HG03460 (cell line): ENCODE measurements around the gene APBA2.

ENCODE experiments used
- ATAC-seq: cut with Tn5 transposase; IDR thresholded peaks from one replicate; pipeline ENCODE4 v1.9.1; 2021; ENCODE audit not compliant: unreplicated experiment

The APBA2 gene

DNA sequence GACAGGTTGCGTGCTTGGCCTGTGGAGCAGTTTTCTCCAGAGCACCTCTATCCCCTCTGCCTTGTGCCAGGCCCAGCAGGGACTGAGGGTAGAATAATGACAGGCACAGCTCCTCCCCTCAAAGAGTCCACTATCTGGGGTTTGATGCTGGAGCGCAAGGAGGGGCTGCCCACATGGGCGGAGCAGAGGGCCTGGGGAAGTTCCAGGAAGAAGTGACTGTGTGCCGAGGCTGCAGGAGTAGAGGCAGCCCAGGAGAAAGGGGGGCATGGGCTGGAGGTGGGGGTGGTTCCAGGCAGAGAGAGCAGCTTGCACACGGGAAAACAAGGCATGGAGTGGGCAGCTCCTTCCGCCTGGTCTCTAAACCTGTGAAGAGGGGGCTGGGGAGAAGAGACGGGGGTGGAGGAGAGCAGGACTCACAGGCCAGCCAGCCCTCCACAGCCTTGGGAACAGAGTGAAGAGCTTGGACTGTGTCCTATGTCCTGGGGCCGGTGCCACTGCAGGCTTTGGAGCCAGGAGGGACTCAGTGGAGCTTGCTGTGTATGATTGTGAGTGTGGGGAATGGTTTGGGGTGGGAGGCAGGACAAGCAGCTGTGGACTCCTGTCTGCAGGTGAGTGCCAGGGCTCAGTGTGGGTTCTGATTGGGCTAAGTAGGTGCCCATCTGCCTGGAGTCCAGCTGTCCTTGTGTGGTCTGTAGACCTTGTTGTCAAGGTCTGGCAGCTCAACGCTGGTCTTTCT is 48.1 kb downstream of the APBA2 start:
- no peak for ATAC-seq

DNA sequence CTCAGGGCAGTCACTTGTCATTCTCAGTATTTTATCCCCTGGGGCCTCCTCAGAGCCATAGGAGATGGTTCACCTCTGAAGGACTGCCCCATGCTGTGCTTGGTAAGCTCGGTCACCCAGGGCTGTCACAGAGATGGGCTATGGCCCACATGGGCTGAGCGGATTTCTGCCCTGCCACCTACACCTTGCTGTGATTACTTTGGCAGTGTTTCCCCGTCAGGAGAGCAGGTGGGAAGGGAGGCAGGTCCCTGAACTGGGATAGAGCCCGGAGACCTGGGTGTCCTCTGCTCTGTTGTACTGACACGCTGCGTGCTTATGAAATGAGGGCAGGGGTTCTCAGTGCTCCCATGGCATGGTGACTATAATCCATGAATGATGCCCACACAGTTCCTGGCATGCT is 48.9 kb downstream of the APBA2 start:
- ATAC-seq = no peak

DNA sequence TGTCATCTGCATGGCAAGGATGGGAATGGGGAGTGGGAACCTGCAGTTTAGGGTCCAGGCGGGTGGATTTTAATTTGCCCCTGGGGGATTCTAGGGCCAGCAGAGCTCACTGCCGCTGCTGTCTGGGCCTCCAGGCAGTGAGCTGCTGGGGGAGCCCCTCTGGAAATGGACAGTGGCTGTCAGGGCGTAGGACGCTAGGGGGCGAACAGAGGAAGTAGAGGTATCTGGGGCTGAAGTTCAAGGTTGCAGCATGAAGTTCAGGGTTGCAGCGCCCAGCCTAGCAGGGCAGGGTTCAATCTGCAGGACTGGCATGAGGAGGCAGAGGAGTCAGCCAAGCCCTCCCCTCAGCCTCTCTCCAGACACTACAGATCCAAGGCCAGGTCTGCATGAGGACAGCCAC is 49.5 kb downstream of the APBA2 start:
- no peak for ATAC-seq

DNA sequence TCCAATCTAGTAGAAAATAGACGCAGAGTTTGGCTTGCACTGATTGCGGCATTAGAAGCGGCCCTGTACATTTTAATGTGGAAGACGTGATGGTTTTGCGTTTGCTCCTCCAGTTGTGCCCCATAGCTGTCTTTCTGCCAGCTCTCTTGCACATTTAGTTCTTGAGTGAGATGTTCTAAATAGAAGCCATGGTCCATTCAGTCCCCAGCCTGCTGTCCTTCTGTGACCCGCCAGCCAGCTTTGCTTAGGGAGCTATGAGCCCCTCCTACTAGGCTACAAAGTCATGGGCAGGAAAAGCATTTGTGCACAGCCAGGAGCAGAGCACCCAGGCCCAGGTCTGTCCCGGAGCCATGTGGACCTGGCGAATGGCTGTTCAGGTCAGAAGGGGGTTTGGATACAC is 50.3 kb downstream of the APBA2 start:
- no peak for ATAC-seq

DNA sequence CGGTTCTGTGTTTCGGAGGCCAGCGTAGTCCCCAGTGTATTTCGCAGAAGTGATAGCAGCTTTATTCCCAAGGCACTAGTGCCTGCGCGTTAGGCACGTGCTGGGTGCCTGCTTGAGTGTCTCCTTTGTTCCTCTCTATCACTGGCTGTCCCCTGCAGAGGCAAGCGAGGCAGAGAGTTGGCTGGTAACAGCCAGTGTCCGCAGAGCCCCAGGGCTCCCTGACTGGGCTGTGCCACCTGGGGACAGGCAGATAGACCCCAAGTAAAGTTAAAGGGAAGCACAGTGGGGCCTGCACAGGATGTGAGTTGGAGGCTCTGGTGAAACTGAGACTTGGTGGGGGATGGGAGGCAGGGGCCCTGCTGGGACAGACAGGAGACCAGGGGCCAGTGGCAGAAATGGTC is 50.7 kb downstream of the APBA2 start:
- ATAC-seq = no peak

GRCh38 chr15:28937271-28937670 is 51.5 kb downstream of the APBA2 start:
- ATAC-seq = no peak

DNA sequence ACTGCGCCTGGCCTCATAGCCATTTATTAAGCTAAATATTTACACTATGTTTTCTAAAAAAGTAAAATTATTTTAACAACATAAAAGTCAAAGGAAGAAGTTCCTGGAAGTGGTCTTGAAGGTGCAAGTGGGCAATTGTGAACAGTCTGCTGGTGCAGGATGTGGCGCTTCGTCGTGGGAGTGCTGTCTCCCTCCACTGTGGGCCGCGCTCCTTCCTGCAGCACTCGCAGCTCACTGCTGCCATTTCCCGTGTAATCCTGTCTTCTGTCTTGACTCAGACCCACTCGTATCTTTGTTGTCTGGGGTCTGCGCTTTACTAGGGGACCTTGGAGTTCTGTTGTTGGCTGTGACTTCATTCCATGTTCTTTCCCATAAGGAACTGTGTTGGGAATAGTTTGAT is 56.3 kb downstream of the APBA2 start:
- no peak for ATAC-seq

DNA sequence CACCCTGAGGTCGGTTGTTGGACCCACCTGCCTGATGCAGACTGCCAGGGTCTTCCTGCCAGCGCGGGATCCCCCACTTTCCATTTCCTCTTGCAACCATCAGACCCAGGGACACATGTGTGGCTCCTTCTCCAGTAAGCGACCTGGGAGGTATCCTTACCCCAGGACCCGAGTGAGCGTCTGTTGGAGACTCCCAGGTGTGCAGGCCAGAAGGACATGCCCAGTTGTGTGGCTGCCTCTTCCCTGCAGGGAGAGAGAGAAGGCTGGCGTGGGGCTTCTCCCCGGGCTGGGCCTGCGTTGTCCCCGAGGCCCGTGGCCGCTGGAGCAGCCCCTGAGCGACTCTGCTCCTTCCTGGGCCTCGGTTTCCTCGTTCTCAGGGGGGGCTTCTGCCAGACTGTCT is 56.8 kb downstream of the APBA2 start:
- ATAC-seq = no peak

- no peak for ATAC-seq
These were observed 57.4 kb downstream of the APBA2 start for GRCh38 chr15:28943146-28943545.

DNA sequence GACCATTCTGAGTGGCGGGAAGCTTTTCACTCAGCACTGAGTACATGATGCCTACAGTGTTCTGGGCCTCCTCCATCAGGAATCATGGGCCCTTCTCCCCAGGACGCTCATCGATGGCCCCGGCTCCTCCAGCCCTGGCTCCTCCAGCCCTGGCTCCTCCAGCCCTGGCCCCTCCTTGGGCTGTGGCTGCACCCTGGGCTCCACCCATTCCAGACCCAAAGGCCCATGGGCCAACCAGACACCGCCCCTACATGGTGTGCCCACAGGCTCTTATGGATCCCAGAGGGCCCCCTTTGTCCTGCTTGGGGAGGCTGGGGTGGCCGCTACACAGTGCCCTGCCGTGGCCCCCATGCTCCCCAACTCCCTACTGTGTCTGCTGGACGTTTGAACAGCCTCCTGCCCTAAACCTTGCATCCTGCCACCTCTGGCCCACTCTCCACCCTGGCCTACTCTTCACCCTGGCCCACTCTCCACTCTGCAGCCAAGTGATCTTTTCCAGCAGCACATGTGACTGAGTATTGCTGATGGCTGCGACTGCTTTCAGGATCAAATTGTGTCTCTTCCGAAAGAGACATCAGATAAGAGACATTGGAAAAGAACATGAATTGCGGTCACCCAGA is 57.9 kb downstream of the APBA2 start:
- ATAC-seq = no peak

GRCh38 chr15:28944286-28944685 is 58.5 kb downstream of the APBA2 start:
- no peak for ATAC-seq

DNA sequence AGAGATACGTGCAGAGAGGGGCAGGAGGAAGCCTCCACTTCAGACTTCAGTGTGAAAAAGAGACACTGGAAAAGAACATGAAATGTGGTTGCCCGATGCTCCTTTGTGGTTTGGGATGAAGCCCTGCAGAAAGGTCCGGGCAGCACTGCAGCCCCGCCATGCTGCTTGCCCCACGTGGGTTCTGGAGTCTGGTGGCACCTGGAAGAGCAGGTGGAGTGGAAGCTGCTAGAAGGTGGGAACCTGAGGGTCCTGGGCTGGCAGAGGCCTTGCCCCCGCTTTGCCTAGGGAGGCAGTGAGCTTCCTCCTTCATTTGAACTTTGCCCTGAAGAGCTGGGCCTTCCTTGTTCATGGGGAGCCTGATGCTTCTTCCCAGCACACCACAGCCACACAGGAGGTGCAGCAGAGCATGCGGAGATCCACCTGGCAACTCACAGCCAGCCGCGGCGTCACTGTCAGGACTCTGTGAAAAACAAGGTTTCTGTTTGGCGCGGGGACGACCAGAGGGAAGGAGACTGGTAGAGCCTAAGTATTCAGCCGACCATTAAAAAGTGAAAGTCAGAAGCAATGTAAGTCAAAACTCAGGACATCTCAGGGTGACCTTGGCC is 59.0 kb downstream of the APBA2 start:
- ATAC-seq = no peak

- no peak for ATAC-seq
These were observed 60.0 kb downstream of the APBA2 start for GRCh38 chr15:28945626-28946230.

DNA sequence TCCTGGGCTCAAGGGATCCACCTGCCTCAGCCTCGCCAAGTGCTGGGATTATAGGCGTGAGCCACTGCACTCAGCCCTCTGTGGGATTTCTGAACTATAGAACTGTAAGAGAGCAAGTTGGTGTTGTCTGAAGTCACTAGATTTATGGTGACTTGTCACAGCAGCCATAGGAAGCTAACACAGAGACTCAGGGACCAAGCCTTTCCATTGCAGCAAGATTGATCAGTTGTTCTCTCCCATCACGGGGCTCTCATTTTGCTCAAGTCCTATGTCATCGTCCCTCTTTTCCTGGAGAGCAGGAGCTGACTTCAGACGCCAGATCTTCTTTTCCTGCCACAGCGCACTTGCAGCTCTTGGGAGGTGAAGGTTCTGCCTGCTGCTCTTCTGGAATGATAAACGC is 61.0 kb downstream of the APBA2 start:
- no peak for ATAC-seq

DNA sequence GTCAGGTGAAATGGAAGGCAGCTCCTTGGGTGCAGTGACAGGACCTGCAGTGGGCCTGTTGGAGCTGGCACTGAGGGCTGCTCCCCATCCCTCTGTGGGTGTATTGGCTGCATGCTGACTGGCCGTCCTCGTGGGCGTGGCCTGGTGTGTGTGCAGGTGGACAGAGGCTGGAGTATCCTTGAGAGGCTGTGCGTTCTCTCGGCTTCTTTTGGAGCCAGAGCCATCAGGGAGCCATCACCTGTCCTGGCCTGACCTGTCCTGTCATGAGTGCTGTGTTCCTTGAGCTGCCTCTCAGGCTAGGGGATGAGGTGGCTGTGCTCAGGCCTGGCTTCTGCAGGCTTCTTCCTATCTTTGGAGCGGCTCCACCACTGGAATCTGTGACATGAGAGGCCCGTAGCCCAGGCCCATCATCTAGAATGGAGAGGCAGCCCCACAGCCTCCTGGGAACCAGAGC is 61.5 kb downstream of the APBA2 start:
- ATAC-seq = no peak

DNA sequence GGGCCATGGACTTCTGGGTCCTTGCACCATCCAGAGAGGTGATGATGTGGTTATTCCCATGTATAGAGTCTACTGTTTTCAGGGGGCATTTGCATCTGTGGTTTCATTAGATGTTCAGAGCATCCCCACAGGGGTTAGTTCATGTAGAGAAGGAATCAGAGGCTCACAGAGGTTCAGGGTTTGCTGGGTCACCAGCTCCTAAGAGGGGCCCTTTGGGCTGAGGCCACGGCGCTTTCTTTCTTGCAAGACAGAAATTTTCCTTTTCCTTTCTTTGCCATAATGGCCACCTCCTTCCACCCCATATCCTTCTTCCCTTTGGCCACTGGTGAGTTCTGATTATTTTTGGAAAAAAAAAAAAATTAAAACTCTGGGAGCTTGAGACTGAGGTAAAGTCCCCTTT is 62.3 kb downstream of the APBA2 start:
- ATAC-seq = no peak

DNA sequence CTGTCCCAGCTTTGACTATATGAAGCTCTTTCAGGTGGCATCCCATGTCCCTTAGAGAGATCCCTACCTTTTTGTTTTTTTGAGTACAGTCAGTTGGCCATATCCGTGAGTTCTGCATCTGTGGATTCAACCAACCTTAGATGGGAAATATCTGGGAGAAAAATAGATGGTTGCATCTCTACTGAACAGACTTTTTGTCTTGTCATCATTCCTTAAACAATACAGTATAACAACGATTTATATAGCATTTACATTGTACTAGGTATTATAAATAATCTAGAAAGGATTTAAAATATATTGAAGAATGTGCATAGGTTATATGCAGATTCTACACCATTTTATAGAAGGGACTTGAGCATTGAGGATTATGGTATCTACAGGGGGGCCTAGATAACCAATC is 65.1 kb downstream of the APBA2 start:
- ATAC-seq = no peak

- no peak for ATAC-seq
These were observed 67.1 kb downstream of the APBA2 start for GRCh38 chr15:28952666-28953491.

GRCh38 chr15:28953573-28954195 is 67.9 kb downstream of the APBA2 start:
- ATAC-seq = no peak

DNA sequence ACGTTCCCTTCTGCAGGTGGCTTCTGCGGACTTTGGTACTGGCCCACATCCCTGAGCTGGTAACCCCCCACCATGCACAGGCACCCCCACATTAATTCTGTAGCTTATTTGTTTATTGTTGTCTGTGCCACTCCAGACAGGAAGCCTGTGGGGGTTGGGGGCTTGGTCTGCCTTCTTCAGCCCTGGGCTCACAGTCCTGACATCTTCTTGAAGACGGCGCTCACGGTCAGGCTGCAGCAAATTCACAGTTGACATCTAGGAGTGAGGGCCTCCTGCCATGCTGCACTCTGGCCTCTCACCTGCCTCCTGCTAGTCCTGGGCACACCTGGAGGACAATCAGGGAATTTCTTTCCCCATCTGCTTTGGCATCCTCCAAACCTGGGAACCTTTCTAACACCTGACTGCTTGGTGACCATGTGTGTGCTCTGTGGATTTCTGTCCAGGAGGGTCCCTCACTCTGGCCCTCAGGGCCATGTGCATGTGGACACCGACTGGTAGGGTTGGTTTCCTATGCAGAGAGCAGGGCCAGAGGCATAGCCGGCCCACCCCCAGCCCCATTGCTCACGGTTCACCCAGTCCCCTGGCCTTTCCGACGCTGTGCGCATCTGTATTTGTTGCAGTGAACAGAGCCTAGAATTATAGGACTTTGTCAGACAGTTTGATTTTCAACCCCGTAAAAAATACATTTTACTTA is 68.8 kb downstream of the APBA2 start:
- no peak for ATAC-seq
